Measurements from ENCODE around the gene PRDM7. TPM values are rescaled to one million over a fixed set of nuclear protein-coding genes. Genes with fewer than 3 reads are reported as not detected.
A peak's percentile ranks its signal among the peaks of the same experiment; 100 is the strongest.

PRDM7 gene
- total and polyA plus RNA-seq, 2 of the 4 experiments (the other 2 are of a cell fraction): not detected

DNA sequence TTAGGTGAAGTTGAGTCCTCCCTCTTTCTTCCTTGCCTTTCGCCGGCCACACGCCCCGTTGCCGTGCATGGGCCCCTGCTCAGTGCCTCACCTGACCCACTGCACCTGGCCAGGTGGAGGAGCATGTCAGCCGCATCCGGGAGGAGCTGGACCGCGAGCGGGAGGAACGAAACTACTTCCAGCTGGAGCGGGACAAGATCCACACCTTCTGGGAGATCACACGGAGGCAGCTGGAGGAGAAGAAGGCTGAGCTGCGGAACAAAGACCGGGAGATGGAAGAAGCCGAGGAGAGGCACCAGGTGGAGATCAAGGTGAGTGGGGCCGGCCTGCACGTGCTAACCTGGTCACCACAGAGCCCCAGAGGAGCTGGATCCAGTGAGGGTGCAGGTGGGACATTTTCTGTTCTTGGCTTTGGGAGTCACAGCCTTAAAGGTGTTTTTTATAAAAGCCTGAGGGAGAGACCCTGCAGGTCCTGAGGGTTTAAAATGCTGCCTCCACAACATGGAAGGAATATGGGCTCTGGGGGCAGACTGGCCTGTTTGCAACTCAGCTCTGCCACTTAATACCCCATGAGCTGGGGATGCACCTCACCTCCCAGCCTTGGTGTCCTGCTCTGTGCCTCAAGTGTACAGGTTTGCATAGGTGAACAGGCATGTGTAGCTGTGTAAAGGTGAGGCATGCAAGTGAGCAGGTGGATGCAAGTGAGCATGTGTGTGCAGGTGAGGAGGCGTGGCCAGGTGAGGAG lies 45.8 kb downstream of the PRDM7 start:
- no peaks in the 10 kb centered on the region for H3K9me3 ChIP-seq (ENCODE audit: control insufficient read depth, insufficient read depth, low read length)
- H4K20me1 ChIP-seq (ENCODE audit: insufficient read depth, low read length): peaks cover 18% of the 10 kb centered on the region
- H3K27me3 ChIP-seq (ENCODE audit: control insufficient read depth, insufficient read depth, low read length): no peaks in the 10 kb centered on the region
- H3K79me1 ChIP-seq (ENCODE audit: low read depth in 1 of 2, low read length in 2 of 2): peaks cover 1 to 12% of the 10 kb centered on the region in 2 experiments; a peak in 3 of 4 replicates
- H3K23ac ChIP-seq (ENCODE audit: low read depth, low read length): no peak overlapping the region
- CTCF ChIA-PET: no interaction called here
- no peak overlapping the region for H2BK20ac ChIP-seq (ENCODE audit: low read depth, low read length)
- in situ Hi-C loops (cut with MboI; ENCODE audit: low sequenced_read_pairs): no loop called here
- no peak overlapping the region for H2BK15ac ChIP-seq (ENCODE audit: low read depth, low read length)
- H3K56ac ChIP-seq (ENCODE audit: extremely low read depth, insufficient read depth, low read length): no peak overlapping the region
- H4K91ac ChIP-seq (ENCODE audit: insufficient read depth, low read depth, low read length): no peak overlapping the region
- BruUV-seq (replicated peaks): no TSS peak
- H2BK120ac ChIP-seq (ENCODE audit: low read depth, low read length): no peak overlapping the region
- dilution Hi-C loops (cut with HindIII; ENCODE audit: low sequenced_read_pairs, unreplicated experiment): no loop called here
- ATAC-seq (ENCODE audit: low read depth) (peak; percentile 7), DNase-seq (no peak)
- no peak for TF ChIP-seq RFX5 (IDR thresholded peaks at IDR 0.05; ENCODE audit: low read depth, low read length)
- no peak for TF ChIP-seq NFE2L2 (IDR thresholded peaks at IDR 0.05; ENCODE audit: low read depth, low read length)
- no peak for TF ChIP-seq CHD1 (IDR thresholded peaks at IDR 0.05; ENCODE audit: low read depth, low read length)
- TF ChIP-seq SMC3 (IDR thresholded peaks at IDR 0.05; ENCODE audit: low read depth, low read length): no peak
- no peak for TF ChIP-seq POLR2A (IDR thresholded peaks at IDR 0.05; ENCODE audit: low read depth, low read length)
- TF ChIP-seq BHLHE40 (IDR thresholded peaks at IDR 0.05; ENCODE audit: low read depth, low read length): no peak
- TF ChIP-seq, protein P1, sequence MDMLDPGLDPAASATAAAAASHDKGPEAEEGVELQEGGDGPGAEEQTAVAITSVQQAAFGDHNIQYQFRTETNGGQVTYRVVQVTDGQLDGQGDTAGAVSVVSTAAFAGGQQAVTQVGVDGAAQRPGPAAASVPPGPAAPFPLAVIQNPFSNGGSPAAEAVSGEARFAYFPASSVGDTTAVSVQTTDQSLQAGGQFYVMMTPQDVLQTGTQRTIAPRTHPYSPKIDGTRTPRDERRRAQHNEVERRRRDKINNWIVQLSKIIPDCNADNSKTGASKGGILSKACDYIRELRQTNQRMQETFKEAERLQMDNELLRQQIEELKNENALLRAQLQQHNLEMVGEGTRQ (IDR thresholded peaks at IDR 0.05; ENCODE audit: low read depth, low read length): no peak
- no peak for TF ChIP-seq CEBPB (IDR thresholded peaks at IDR 0.05; ENCODE audit: low read depth, low read length)
- no peak for TF ChIP-seq FOS (IDR thresholded peaks at IDR 0.05; ENCODE audit: low read depth, low read length)
- TF ChIP-seq RAD21 (IDR thresholded peaks at IDR 0.05; ENCODE audit: low read length): no peak
- no peak for TF ChIP-seq RCOR1 (IDR thresholded peaks at IDR 0.05; ENCODE audit: insufficient replicate concordance, low read length)
- no peak for TF ChIP-seq ELK1 (IDR thresholded peaks at IDR 0.05; ENCODE audit: borderline replicate concordance, low read depth, low read length)
- intact Hi-C loops (cut with micrococcal nuclease): no loop called here
- no peak overlapping the region for H3K4me3 ChIP-seq (ENCODE audit: insufficient read depth, low read depth, low read length)
- H3K9ac ChIP-seq (ENCODE audit: low read depth, low read length): no peak overlapping the region
- H4K8ac ChIP-seq (ENCODE audit: low read depth in 2 of 2, low read length in 2 of 2): no peak overlapping the region
- peak overlapping the region; percentile 69 for H2AFZ ChIP-seq (replicated peaks; ENCODE audit: low read length, poor library complexity)
- H3K4ac ChIP-seq (ENCODE audit: low read depth, low read length): no peak overlapping the region
- peaks cover 11% of the 10 kb centered on the region for H3K9me1 ChIP-seq (ENCODE audit: insufficient read depth, low read length)
- H3K18ac ChIP-seq (ENCODE audit: low read depth, low read length): no peak overlapping the region
- no peak overlapping the region for H3K4me2 ChIP-seq (ENCODE audit: low read depth, low read length)
- no peak overlapping the region for H4K5ac ChIP-seq (ENCODE audit: low read depth, low read length)
- H2AK5ac ChIP-seq (ENCODE audit: low read depth, low read length): no peak overlapping the region
- H2BK5ac ChIP-seq (ENCODE audit: low read depth, low read length, poor library complexity, severe bottlenecking): no peak overlapping the region
- H3K36me3 ChIP-seq (ENCODE audit: control insufficient read depth, insufficient read depth, low read length): peaks cover 34% of the 10 kb centered on the region
- H3K14ac ChIP-seq (replicated peaks; ENCODE audit: low read depth, low read length): no peak overlapping the region
- no peaks in the 10 kb centered on the region for H3K4me1 ChIP-seq (ENCODE audit: control insufficient read depth, insufficient read depth, low read length)
- POLR2A ChIA-PET (ENCODE audit: unreplicated experiment): no interaction called here
- H3K27ac ChIP-seq (ENCODE audit: insufficient read depth, low read length): no peak overlapping the region
- H2AK9ac ChIP-seq (replicated peaks; ENCODE audit: low read depth, low read length, poor library complexity): peak overlapping the region; percentile 69
- 100% methylated on average over 2 of the region's 19 CpGs; no CpG with 5 or more reads in 1 of the 2 experiments for WGBS, 2 experiments (ENCODE audit: extremely low coverage in 2 of 2, insufficient read length in 1 of 2)

Data from IMR-90 (cell line).